ENCODE results near the gene CNOT4. TPM values are rescaled to one million over a fixed set of nuclear protein-coding genes. Genes with fewer than 3 reads are reported as not detected.
"Not testable (repeated sequence)": the region's sequence is repeated elsewhere in the genome, so short reads cannot be mapped to it uniquely, and the experiment has no call there.

The CNOT4 gene
- total RNA-seq, 1 experiment from 2014 or later, result 26.0 TPM

DNA sequence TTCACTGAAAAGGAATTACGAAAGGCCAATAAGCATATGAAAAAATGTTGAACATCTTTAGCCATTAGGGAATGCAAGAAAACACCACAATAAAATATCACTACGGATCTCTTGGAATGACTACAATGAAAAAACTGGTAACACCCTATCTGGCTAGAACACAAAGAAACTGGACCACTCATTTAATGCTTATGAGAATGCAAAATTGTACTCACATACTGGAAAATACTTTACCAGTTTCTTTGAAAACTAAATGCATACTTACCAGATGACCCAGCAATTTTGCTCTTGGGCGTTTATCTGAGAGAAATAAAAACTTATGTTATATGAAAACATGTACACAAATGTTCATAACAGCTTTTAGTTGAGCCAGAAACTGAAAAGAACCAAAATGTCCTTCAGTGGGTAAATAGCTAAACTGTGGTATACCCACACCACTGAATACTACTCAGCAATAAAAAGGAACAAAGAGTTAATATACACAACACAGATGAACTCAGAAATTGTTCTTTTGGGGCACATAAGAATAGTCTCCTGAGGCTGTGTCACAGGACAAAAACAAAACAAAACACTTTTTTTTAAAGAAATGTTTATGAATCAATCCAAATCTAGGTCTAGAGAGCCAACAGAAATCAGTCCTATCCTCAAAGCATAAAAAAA is 23.5 kb downstream of the CNOT4 start:
- TF ChIP-seq, protein P1, sequence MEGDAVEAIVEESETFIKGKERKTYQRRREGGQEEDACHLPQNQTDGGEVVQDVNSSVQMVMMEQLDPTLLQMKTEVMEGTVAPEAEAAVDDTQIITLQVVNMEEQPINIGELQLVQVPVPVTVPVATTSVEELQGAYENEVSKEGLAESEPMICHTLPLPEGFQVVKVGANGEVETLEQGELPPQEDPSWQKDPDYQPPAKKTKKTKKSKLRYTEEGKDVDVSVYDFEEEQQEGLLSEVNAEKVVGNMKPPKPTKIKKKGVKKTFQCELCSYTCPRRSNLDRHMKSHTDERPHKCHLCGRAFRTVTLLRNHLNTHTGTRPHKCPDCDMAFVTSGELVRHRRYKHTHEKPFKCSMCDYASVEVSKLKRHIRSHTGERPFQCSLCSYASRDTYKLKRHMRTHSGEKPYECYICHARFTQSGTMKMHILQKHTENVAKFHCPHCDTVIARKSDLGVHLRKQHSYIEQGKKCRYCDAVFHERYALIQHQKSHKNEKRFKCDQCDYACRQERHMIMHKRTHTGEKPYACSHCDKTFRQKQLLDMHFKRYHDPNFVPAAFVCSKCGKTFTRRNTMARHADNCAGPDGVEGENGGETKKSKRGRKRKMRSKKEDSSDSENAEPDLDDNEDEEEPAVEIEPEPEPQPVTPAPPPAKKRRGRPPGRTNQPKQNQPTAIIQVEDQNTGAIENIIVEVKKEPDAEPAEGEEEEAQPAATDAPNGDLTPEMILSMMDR (IDR thresholded peaks at IDR 0.05; ENCODE audit: unreplicated experiment), result no peak
- H3K4me1 Mint-ChIP-seq (ENCODE audit: low read depth, unreplicated experiment), result no peaks in the 10 kb centered on the region
- H3K4me3 Mint-ChIP-seq (ENCODE audit: low read depth, unreplicated experiment), result no peak overlapping the region
- no TSS peak for BruUV-seq (replicated peaks)
- no peaks in the 10 kb centered on the region for H3K36me3 Mint-ChIP-seq (ENCODE audit: insufficient read depth, unreplicated experiment)
- intact Hi-C loops (cut with micrococcal nuclease; ENCODE audit: unreplicated experiment), result loop anchor here (5.0 kb wide), 1 partner anchor 59 kb away; no protein-coding TSS in a partner anchor
- H3K9me3 Mint-ChIP-seq (ENCODE audit: low read depth, unreplicated experiment), result no peaks in the 10 kb centered on the region
- no peak overlapping the region for H3K27ac Mint-ChIP-seq (ENCODE audit: unreplicated experiment)
- CTCF ChIA-PET, result no interaction called here
- no peaks in the 10 kb centered on the region for H3K27me3 Mint-ChIP-seq (ENCODE audit: unreplicated experiment)
- no peak for DNase-seq

DNA sequence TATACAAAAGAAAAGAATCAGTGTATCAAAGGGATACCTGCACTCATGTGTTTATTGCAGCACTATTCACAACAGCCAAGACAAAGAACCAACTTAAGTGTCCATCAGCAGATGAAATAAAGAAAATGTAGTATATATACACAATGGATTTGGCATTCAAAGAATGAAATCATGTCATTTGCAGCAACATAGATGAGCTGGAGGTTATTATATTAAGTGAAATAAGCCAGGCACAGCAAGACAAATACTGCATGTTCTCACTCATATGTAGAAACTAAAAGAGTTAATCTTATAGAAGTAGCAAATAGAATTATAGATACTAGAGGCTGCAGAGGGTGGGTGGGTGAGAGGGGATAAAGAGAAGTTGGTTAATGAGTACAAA is 28.3 kb downstream of the CNOT4 start:
- no peak for DNase-seq
- BruUV-seq (replicated peaks), result no TSS peak
- H3K4me3 Mint-ChIP-seq (ENCODE audit: low read depth, unreplicated experiment), result no peak overlapping the region
- H3K27ac Mint-ChIP-seq (ENCODE audit: unreplicated experiment), result no peak overlapping the region
- H3K9me3 Mint-ChIP-seq (ENCODE audit: low read depth, unreplicated experiment), result no peaks in the 10 kb centered on the region
- no peaks in the 10 kb centered on the region for H3K4me1 Mint-ChIP-seq (ENCODE audit: low read depth, unreplicated experiment)
- no peaks in the 10 kb centered on the region for H3K27me3 Mint-ChIP-seq (ENCODE audit: unreplicated experiment)
- TF ChIP-seq, protein P1 (IDR thresholded peaks at IDR 0.05; ENCODE audit: unreplicated experiment), result no peak
- no peaks in the 10 kb centered on the region for H3K36me3 Mint-ChIP-seq (ENCODE audit: insufficient read depth, unreplicated experiment)
- CTCF ChIA-PET, result no interaction called here
- intact Hi-C loops (cut with micrococcal nuclease; ENCODE audit: unreplicated experiment), result no loop called here

DNA sequence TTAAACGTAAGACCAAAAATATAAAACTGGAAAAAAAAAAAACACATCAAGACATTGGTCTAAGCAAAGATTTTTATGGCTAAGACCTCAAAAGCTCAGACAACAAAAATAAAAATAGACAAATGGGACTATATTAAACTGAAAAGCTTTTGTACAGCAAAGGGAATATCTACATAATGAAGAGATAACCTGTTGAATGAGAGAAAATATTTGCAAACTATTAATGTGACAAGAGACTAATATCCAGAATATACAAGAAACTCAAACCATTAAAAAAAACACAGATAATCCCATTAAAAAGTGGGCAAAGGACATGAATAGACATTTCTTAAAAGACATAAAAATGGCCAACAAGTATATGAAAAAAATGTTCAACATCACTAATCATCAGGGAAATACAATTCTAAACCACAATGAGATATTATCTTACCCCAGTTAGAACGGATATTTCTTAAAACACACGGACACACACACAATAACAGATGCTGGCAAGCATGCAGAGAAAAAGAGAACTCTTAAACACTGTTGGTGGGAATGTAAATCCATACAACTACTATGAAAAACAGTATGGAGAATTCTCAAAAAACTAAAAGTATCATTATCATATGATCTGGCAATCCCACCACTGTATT is 28.8 kb downstream of the CNOT4 start:
- Mint-ChIP-seq H3K27ac (ENCODE audit: unreplicated experiment) (no peak overlapping the region), H3K9me3 (ENCODE audit: low read depth, unreplicated experiment) (no peaks in the 10 kb centered on the region), H3K4me3 (ENCODE audit: low read depth, unreplicated experiment) (no peak overlapping the region), H3K4me1 (ENCODE audit: low read depth, unreplicated experiment) (no peaks in the 10 kb centered on the region), H3K27me3 (ENCODE audit: unreplicated experiment) (no peaks in the 10 kb centered on the region), H3K36me3 (ENCODE audit: insufficient read depth, unreplicated experiment) (no peaks in the 10 kb centered on the region)
- TF ChIP-seq, protein P1 (IDR thresholded peaks at IDR 0.05; ENCODE audit: unreplicated experiment), result no peak
- DNase-seq, result no peak
- BruUV-seq (replicated peaks), result no TSS peak
- CTCF ChIA-PET, result no interaction called here
- intact Hi-C loops (cut with micrococcal nuclease; ENCODE audit: unreplicated experiment), result no loop called here

DNA sequence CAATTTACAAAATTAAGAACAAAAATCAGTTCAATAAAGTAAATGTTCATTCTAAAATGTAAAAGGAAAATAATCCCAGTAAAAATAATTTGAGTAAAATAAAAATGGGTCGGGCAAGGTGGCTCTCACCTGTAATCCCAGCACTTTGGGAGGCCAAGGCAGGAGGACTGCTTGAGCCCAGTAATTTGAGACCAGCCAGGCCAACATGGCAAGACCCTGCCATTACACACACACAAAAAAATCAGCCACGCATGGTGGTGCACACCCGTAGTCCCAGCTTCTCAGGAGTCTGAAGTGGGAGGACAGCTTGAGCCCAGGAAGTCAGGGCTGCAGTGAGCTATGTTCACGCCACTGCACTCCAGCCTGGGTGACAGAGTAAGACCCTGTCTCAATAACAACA is 34.4 kb downstream of the CNOT4 start:
- H3K36me3 Mint-ChIP-seq (ENCODE audit: insufficient read depth, unreplicated experiment), result no peaks in the 10 kb centered on the region
- BruUV-seq (replicated peaks), result no TSS peak
- no peak for DNase-seq
- no peaks in the 10 kb centered on the region for H3K4me1 Mint-ChIP-seq (ENCODE audit: low read depth, unreplicated experiment)
- no peaks in the 10 kb centered on the region for H3K9me3 Mint-ChIP-seq (ENCODE audit: low read depth, unreplicated experiment)
- CTCF ChIA-PET, result interaction anchor here (0.6 kb wide), 2 partner anchors 10 to 13 kb away, joined by 3 read pairs; no protein-coding TSS in a partner anchor
- intact Hi-C loops (cut with micrococcal nuclease; ENCODE audit: unreplicated experiment), result no loop called here
- TF ChIP-seq, protein P1 (IDR thresholded peaks at IDR 0.05; ENCODE audit: unreplicated experiment), result no peak
- H3K27ac Mint-ChIP-seq (ENCODE audit: unreplicated experiment), result no peak overlapping the region
- no peak overlapping the region for H3K4me3 Mint-ChIP-seq (ENCODE audit: low read depth, unreplicated experiment)
- no peaks in the 10 kb centered on the region for H3K27me3 Mint-ChIP-seq (ENCODE audit: unreplicated experiment)

DNA sequence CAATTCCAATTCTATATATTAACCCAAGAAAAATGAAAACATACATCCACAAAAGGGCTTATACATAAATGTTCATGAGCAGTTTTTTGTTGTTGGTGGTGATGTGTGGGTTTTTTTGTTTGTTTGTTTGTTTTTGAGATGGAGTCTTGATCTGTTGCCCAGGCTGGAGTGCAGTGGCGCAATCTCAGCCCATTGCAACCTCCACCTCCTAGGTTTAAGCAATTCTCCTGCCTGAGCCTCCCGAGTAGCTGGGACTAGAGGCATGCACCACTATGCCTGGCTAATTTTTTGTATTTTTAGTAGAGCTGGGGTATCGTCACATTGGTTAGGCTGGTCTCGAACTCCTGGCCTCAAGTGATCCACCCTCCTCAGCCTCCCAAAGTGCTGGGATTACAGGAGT is 40.2 kb downstream of the CNOT4 start:
- H3K27ac Mint-ChIP-seq (ENCODE audit: unreplicated experiment); DNase-seq; BruUV-seq (replicated peaks); H3K9me3 Mint-ChIP-seq (ENCODE audit: low read depth, unreplicated experiment); intact Hi-C loops (cut with micrococcal nuclease; ENCODE audit: unreplicated experiment); H3K27me3 Mint-ChIP-seq (ENCODE audit: unreplicated experiment); CTCF ChIA-PET; H3K36me3 Mint-ChIP-seq (ENCODE audit: insufficient read depth, unreplicated experiment); H3K4me3 Mint-ChIP-seq (ENCODE audit: low read depth, unreplicated experiment): not testable (repeated sequence)
- peaks cover 16% of the 10 kb centered on the region for H3K4me1 Mint-ChIP-seq (ENCODE audit: low read depth, unreplicated experiment)

Data from Calu3 (cell line).